Fibroblast of mammary gland (primary cell): Measurements from ENCODE around the gene GTPBP3.

ENCODE experiments used
- DNase-seq: peaks from one replicate; pipeline ENCODE4 v3.0.0-alpha.2; 2010; ENCODE audit warnings: low read depth
- H3K4me3 ChIP-seq: 2 replicates; pipeline ENCODE4 v1.5.1; 2011; ENCODE audit warnings: low read depth, mild to moderate bottlenecking, low read length, moderate library complexity; ENCODE audit not compliant: control insufficient read depth
- CTCF ChIP-seq: conservative IDR thresholded peaks from 2 replicates; pipeline ENCODE4 v1.5.1; 2011; ENCODE audit warnings: low read depth, low read length, inconsistent platforms; ENCODE audit not compliant: control insufficient read depth, insufficient read depth

Gene GTPBP3

DNA sequence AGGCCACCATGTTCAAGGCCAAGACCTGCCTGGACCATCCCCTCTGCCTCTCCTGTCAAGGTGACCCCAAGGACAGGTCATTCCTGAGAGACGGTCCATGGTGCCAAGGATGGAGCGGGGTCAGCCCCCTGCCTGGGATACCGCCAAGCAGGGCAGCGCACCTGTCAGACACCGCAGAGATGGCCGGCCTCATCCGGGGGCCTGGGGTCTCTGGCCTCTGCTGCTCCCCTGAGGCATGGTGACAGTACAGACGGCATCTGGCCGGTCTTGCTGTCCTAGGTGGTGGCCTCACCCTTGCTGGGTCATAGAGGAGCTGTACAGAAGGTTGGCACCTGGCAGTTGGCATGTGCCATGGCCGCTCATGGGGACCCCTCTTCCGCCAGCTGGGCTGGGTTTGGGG lies 16.9 kb upstream of the GTPBP3 start:
- DNase-seq, result no peak
- no peak overlapping the region for H3K4me3 ChIP-seq
- no peak for TF ChIP-seq CTCF

GRCh38 chr19:17321655-17322489 lies 15.5 kb upstream of the GTPBP3 start:
- DNase-seq, result no peak
- no peak overlapping the region for H3K4me3 ChIP-seq
- TF ChIP-seq CTCF, result no peak

- no peak overlapping the region for H3K4me3 ChIP-seq
- no peak for TF ChIP-seq CTCF
- no peak for DNase-seq
Observed at GRCh38 chr19:17322854-17323253, 14.5 kb upstream of the GTPBP3 start.

DNA sequence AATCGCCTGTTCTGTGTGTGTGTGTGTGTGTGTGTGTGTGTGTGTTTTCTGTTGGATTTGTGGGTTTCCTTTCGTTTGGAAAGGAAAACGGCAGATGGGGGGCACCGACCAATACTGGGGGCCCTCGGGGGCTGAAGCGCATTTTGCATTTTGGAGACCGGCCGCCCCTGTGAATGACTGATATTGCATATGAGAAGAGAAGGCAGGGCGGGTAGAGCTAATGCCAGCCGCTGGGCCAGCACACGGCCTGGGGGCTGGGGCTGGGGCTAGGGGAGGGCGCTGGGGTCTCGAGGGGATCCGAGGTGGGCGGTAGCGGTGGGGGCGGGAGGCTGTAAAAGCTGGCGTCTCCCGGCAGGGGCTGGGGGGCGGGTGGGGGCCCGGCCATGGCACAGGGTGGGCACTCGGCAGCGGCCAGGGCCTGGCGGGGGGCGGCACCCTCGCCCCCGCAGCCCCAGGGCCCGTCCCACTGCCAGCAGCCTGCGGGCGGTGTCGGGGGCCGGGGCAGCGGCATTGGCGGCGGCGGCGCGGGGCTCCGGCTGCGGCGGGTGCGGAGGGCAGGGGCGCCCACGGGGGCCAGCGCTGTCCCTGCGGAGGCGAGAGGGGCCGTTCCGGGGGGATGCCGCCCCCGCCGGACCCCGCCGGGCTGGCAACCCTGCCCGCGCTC lies 13.9 kb upstream of the GTPBP3 start:
- no peak for DNase-seq
- TF ChIP-seq CTCF, result no peak
- no peak overlapping the region for H3K4me3 ChIP-seq

DNA sequence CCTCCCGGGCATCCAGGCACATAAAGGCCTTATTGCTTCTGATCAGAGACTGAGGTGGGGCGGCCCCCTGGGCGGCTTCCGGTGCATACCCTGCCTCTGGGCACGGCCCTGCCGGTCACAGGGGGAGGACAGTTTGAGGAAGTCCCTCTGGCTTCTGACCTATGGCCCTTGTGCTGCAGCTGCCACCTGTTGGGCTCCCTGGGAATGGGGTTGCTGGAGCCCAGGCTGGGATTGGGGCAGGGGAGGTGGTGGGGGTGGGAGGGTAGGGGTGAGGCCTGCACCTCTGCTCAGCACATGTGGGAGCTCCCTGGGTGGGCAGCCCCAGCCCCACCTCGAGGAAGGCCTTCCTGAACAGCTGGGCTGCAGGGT lies 13.4 kb upstream of the GTPBP3 start:
- no peak for DNase-seq
- H3K4me3 ChIP-seq, result no peak overlapping the region
- no peak for TF ChIP-seq CTCF

GRCh38 chr19:17324357-17325114 lies 12.8 kb upstream of the GTPBP3 start:
- TF ChIP-seq CTCF, result no peak
- H3K4me3 ChIP-seq, result no peak overlapping the region
- no peak for DNase-seq
